ENCODE data around the gene DBN1.

DBN1 gene

DNA sequence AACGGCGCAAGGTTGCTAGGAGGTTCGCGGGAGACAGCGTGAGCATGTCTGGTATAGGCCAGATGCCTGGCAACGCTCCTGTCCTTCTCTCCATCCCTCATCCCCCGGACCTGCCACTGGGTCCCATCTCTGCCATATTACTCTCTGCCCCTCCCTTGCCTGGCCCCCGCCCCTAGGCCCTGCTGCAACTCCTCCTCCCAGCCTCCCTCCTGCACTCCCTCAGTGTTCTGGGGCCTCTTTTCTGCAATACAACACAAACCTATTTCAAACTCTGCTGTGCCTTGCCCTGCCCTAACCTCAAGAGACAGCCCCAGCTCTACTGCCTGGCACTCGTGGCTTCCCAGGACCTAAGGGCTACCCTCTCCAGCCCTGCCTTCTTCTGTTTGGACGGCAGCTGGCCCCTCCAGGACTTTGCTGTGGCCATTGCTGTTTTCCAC, 8.9 kb upstream of the DBN1 start:
- no peaks in the 10 kb centered on the region for H3K9me3 ChIP-seq (ENCODE audit: insufficient read depth, low read length)
- H3K27ac ChIP-seq (ENCODE audit: low read length): no peak overlapping the region
- TF ChIP-seq EZH2phosphoT487 (IDR thresholded peaks at IDR 0.05; ENCODE audit: low read depth): no peak
- TF ChIP-seq CTCF (IDR thresholded peaks at IDR 0.05; ENCODE audit: low read depth, low read length): no peak
- no peak overlapping the region for H3K9ac ChIP-seq (ENCODE audit: low read length)
- H2AFZ ChIP-seq (ENCODE audit: low read depth, low read length): no peak overlapping the region
- no peaks in the 10 kb centered on the region for H3K36me3 ChIP-seq (replicated peaks; ENCODE audit: low read depth, low read length)
- H3K79me2 ChIP-seq (ENCODE audit: low read length): no peaks in the 10 kb centered on the region
- H3K27me3 ChIP-seq (ENCODE audit: low read depth, low read length): no peaks in the 10 kb centered on the region
- no peaks in the 10 kb centered on the region for H4K20me1 ChIP-seq (ENCODE audit: insufficient read depth, low read length)
- no peak overlapping the region for H3K4me3 ChIP-seq (ENCODE audit: low read length)
- H3K4me1 ChIP-seq (ENCODE audit: low read length): peaks cover 17% of the 10 kb centered on the region
- H3K4me2 ChIP-seq (ENCODE audit: low read length): no peak overlapping the region

DNA sequence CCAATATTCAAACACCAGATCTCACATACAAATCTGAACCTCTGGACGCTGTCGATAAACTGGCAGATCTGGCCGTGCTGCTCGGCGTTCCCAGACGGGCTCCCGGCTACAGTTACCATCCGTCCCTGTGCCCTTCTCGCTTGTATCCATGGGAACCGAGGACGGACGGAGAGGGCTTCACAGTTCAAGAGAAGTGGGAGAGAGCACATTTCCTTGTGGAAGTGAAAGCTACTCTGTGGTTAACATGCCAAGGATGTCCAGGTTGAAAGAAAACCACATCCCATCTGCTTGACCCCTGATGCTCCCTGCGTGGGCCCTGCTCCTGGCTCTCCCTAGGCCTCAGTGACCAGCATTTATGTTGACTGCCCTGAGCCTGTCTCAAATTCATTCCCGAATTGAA, 6.3 kb upstream of the DBN1 start:
- TF ChIP-seq EZH2phosphoT487 (IDR thresholded peaks at IDR 0.05; ENCODE audit: low read depth): no peak
- no peak for TF ChIP-seq CTCF (IDR thresholded peaks at IDR 0.05; ENCODE audit: low read depth, low read length)
- H3K27ac ChIP-seq (ENCODE audit: low read length): no peak overlapping the region
- no peak overlapping the region for H3K4me3 ChIP-seq (ENCODE audit: low read length)
- peaks cover 17% of the 10 kb centered on the region for H3K4me1 ChIP-seq (ENCODE audit: low read length)
- H3K79me2 ChIP-seq (ENCODE audit: low read length): no peaks in the 10 kb centered on the region
- H2AFZ ChIP-seq (ENCODE audit: low read depth, low read length): no peak overlapping the region
- H3K9me3 ChIP-seq (ENCODE audit: insufficient read depth, low read length): no peaks in the 10 kb centered on the region
- no peaks in the 10 kb centered on the region for H4K20me1 ChIP-seq (ENCODE audit: insufficient read depth, low read length)
- H3K36me3 ChIP-seq (replicated peaks; ENCODE audit: low read depth, low read length): no peaks in the 10 kb centered on the region
- peak overlapping the region; percentile 48; the same call in 1 of the 2 replicates for H3K4me2 ChIP-seq (ENCODE audit: low read length)
- H3K9ac ChIP-seq (ENCODE audit: low read length): no peak overlapping the region
- H3K27me3 ChIP-seq (ENCODE audit: low read depth, low read length): no peaks in the 10 kb centered on the region

DNA sequence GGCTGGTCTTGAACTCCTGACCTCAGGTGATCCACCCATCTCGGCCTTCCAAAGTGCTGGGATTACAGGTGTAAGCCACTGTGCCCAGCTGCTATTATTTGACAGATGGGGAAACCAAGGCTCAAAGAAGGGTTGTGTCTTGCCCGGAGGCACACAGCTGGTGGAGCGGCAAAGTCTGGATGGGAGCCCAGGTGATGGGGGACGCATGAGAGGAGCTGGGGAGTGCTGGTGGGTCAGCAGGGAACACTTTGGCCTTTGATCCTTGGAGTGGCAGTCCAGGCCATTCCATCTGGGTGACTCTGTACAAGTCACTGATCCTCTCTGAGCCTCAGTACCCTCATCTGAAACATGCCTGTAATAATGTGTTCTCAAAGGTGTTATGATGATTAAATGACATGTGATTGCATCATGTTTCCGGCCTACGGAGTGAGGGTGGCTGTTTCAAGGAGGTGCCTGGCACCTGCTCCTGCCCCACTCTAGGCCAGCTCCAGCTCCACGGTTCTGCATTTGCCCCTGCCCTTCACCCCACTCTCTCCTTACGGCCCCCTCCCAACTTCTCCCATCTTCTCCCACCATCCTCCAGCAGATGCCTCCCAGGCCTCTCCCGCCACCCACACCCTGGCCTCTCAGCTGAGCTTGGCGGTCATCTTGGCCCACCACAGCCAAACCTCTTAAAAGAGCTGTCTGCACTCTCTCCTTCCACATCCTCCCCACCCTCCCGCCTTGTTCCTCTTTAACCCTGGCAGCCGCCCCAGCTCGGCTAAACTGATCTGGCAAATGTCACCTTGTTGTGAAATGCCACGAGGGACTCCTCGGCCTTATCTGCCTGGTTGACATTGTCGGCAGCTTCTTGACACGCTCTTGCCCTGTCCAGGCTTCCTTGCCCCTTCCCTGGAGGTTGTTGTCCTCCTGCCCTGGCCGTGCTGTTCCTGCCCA, 5.5 kb upstream of the DBN1 start:
- peaks cover 20% of the 10 kb centered on the region for H3K4me1 ChIP-seq (ENCODE audit: low read length)
- no peaks in the 10 kb centered on the region for H3K36me3 ChIP-seq (replicated peaks; ENCODE audit: low read depth, low read length)
- no peaks in the 10 kb centered on the region for H3K79me2 ChIP-seq (ENCODE audit: low read length)
- H3K9me3 ChIP-seq (ENCODE audit: insufficient read depth, low read length): no peaks in the 10 kb centered on the region
- H4K20me1 ChIP-seq (ENCODE audit: insufficient read depth, low read length): no peaks in the 10 kb centered on the region
- H3K27me3 ChIP-seq (ENCODE audit: low read depth, low read length): peaks cover 3% of the 10 kb centered on the region; the same call in 1 of the 2 replicates
- peak overlapping the region; percentile 16; the same call in 1 of the 2 replicates for H2AFZ ChIP-seq (ENCODE audit: low read depth, low read length)
- peak overlapping the region; percentile 2; the same call in 1 of the 2 replicates for H3K27ac ChIP-seq (ENCODE audit: low read length)
- H3K9ac ChIP-seq (ENCODE audit: low read length): peak overlapping the region; percentile 2; the same call in 1 of the 2 replicates
- no peak for TF ChIP-seq CTCF (IDR thresholded peaks at IDR 0.05; ENCODE audit: low read depth, low read length)
- TF ChIP-seq EZH2phosphoT487 (IDR thresholded peaks at IDR 0.05; ENCODE audit: low read depth): no peak
- peak overlapping the region; percentile 48 for H3K4me2 ChIP-seq (ENCODE audit: low read length)
- no peak overlapping the region for H3K4me3 ChIP-seq (ENCODE audit: low read length)

DNA sequence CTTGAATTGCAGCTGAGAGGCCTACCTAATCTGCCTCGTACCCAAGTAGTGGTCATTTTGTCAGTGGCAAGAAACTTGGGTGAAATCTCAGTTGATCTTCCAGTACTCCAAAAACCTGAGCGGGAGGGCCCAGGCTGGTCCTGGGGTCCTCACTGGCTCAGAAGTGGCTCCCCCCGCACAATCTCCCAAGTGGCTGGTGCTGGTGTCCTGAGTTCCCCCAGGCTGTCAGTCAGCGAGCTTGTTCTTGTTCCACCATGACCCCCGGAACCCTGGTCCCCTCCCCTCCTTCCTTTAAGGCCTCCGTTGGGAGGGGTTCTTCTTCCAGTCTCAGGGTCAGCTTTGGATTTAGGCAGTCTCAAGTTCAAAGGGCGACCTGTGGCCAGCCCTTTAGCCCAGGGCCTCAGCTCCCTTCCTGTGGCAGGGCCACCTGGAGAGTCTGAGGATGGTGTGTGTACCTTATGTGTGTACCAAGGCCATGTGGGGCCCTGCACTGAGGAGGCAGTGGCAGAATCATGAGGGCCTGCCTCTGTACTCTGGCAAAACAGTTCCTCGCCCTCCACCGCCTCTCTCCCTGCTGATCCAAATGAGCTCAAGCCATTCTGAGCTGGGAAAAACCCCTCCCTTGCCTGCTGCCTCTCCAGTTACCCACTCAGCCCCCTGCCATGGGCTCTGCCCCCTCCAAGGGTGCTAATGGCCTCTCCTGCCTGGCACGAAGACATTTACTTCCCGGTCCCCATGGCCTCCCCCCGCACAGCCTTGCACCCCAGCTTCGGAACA, 4.5 kb upstream of the DBN1 start:
- Histone ChIP-seq H3K36me3 (replicated peaks; ENCODE audit: low read depth, low read length) (no peaks in the 10 kb centered on the region), H3K27me3 (ENCODE audit: low read depth, low read length) (peaks cover 4% of the 10 kb centered on the region; the same call in 1 of the 2 replicates), H3K27ac (ENCODE audit: low read length) (no peak overlapping the region), H4K20me1 (ENCODE audit: insufficient read depth, low read length) (no peaks in the 10 kb centered on the region), H3K4me2 (ENCODE audit: low read length) (no peak overlapping the region), H3K4me3 (ENCODE audit: low read length) (no peak overlapping the region), H3K4me1 (ENCODE audit: low read length) (peaks cover 21% of the 10 kb centered on the region), H3K79me2 (ENCODE audit: low read length) (no peaks in the 10 kb centered on the region), H3K9me3 (ENCODE audit: insufficient read depth, low read length) (no peaks in the 10 kb centered on the region), H2AFZ (ENCODE audit: low read depth, low read length) (no peak overlapping the region), H3K9ac (ENCODE audit: low read length) (no peak overlapping the region)
- TF ChIP-seq CTCF (IDR thresholded peaks at IDR 0.05; ENCODE audit: low read depth, low read length) (no peak), EZH2phosphoT487 (IDR thresholded peaks at IDR 0.05; ENCODE audit: low read depth) (no peak)
